ENCODE measurements around the gene ANTXRL.

- TF ChIP-seq FOXM1 (IDR thresholded peaks at IDR 0.05; ENCODE audit: borderline replicate concordance, low read depth): no peak
- no peak for TF ChIP-seq TCF12 (IDR thresholded peaks at IDR 0.05; ENCODE audit: low read depth)
- TF ChIP-seq, protein P1, sequence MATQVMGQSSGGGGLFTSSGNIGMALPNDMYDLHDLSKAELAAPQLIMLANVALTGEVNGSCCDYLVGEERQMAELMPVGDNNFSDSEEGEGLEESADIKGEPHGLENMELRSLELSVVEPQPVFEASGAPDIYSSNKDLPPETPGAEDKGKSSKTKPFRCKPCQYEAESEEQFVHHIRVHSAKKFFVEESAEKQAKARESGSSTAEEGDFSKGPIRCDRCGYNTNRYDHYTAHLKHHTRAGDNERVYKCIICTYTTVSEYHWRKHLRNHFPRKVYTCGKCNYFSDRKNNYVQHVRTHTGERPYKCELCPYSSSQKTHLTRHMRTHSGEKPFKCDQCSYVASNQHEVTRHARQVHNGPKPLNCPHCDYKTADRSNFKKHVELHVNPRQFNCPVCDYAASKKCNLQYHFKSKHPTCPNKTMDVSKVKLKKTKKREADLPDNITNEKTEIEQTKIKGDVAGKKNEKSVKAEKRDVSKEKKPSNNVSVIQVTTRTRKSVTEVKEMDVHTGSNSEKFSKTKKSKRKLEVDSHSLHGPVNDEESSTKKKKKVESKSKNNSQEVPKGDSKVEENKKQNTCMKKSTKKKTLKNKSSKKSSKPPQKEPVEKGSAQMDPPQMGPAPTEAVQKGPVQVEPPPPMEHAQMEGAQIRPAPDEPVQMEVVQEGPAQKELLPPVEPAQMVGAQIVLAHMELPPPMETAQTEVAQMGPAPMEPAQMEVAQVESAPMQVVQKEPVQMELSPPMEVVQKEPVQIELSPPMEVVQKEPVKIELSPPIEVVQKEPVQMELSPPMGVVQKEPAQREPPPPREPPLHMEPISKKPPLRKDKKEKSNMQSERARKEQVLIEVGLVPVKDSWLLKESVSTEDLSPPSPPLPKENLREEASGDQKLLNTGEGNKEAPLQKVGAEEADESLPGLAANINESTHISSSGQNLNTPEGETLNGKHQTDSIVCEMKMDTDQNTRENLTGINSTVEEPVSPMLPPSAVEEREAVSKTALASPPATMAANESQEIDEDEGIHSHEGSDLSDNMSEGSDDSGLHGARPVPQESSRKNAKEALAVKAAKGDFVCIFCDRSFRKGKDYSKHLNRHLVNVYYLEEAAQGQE (IDR thresholded peaks at IDR 0.05; ENCODE audit: low read depth): no peak
- TF ChIP-seq TAF1 (IDR thresholded peaks at IDR 0.05; ENCODE audit: low read depth): no peak
- TF ChIP-seq YY1 (IDR thresholded peaks at IDR 0.05; ENCODE audit: low read depth): no peak
- no peak for TF ChIP-seq CEBPB (IDR thresholded peaks at IDR 0.05)
- TF ChIP-seq, protein P2, sequence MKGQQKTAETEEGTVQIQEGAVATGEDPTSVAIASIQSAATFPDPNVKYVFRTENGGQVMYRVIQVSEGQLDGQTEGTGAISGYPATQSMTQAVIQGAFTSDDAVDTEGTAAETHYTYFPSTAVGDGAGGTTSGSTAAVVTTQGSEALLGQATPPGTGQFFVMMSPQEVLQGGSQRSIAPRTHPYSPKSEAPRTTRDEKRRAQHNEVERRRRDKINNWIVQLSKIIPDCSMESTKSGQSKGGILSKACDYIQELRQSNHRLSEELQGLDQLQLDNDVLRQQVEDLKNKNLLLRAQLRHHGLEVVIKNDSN (IDR thresholded peaks at IDR 0.05): no peak
- TF ChIP-seq EP300 (IDR thresholded peaks at IDR 0.05; ENCODE audit: borderline replicate concordance): no peak
These were observed 26.2 kb downstream of the ANTXRL start for GRCh38 chr10:46312953-46313352.

All from Ishikawa (cell line).